Large intestine (tissue), 3 donors: ENCODE data around the gene PRPF40A. TPM values are rescaled to one million over a fixed set of nuclear protein-coding genes. Genes with fewer than 3 reads are reported as not detected.
"Not testable (repeated sequence)": the region's sequence is repeated elsewhere in the genome, so short reads cannot be mapped to it uniquely, and the experiment has no call there.

ENCODE experiments used
- DNase-seq, 2 donors: peaks; one replicate each; pipeline versions ENCODE4 v3.0.0 to v3.0.0-alpha.2; 2013
- H3K27ac ChIP-seq: one replicate; pipeline ENCODE4 v1.5.1; 2013; ENCODE audit warnings: low read length
- H3K27me3 ChIP-seq: 2 replicates; pipeline ENCODE4 v1.6.1; 2013; ENCODE audit warnings: low read length; ENCODE audit not compliant: control insufficient read depth, insufficient read depth
- H3K36me3 ChIP-seq: 2 replicates; pipeline ENCODE4 v1.6.1; 2013; ENCODE audit warnings: low read length; ENCODE audit not compliant: control insufficient read depth, insufficient read depth
- H3K4me1 ChIP-seq: one replicate; pipeline ENCODE4 v1.6.1; 2013; ENCODE audit warnings: low read length; ENCODE audit not compliant: control insufficient read depth, insufficient read depth
- H3K4me3 ChIP-seq: one replicate; pipeline ENCODE4 v1.5.1; 2013; ENCODE audit warnings: low read length
- H3K9me3 ChIP-seq: one replicate; pipeline ENCODE4 v1.6.1; 2013; ENCODE audit warnings: mild to moderate bottlenecking, low read depth, low read length, moderate library complexity; ENCODE audit not compliant: control insufficient read depth
- WGBS: methylation state at CpG from one replicate; pipeline ENCODE4 v1.1.5; 2013; ENCODE audit warnings: low lambda C conversion rate; ENCODE audit not compliant: insufficient coverage; 5-methylcytosine and 5-hydroxymethylcytosine counted together
- polyA plus RNA-seq: library from polyadenylated mRNA; unstranded; fragments of 120-200 nt; gene quantifications from one replicate; pipeline ENCODE4 v1.2.1, GENCODE V29; 2013

The PRPF40A gene
- polyA plus RNA-seq, 1 donor, result 83.5 TPM

- H3K9me3 ChIP-seq, result no peaks in the 10 kb centered on the region
- no peaks in the 10 kb centered on the region for H3K4me1 ChIP-seq
- WGBS, result 100% methylated on average over 2 of the region's 3 CpGs
- no peak for DNase-seq
- H3K27ac ChIP-seq, result no peak overlapping the region
- no peak overlapping the region for H3K4me3 ChIP-seq
- H3K36me3 ChIP-seq, result peaks cover 15% of the 10 kb centered on the region
- no peaks in the 10 kb centered on the region for H3K27me3 ChIP-seq
Measured at GRCh38 chr2:152743002-152743401, 25.7 kb upstream of the PRPF40A start.

- whole genome bisulfite sequencing, result no CpG with 5 or more reads among the region's 2 CpGs
- Histone ChIP-seq H3K9me3 (no peaks in the 10 kb centered on the region), H3K27me3 (no peaks in the 10 kb centered on the region), H3K4me3 (no peak overlapping the region), H3K4me1 (no peaks in the 10 kb centered on the region), H3K27ac (no peak overlapping the region), H3K36me3 (peaks cover 21% of the 10 kb centered on the region)
- DNase-seq, result peak in 1 of 2 donors; percentile 41
Measured at GRCh38 chr2:152740743-152741328, 23.6 kb upstream of the PRPF40A start.

- peaks cover 21% of the 10 kb centered on the region for H3K36me3 ChIP-seq
- no CpG with 5 or more reads among the region's 1 CpG for WGBS
- H3K27me3 ChIP-seq, H3K4me1 ChIP-seq, DNase-seq, H3K27ac ChIP-seq, H3K4me3 ChIP-seq, H3K9me3 ChIP-seq: not testable (repeated sequence)
Measured at GRCh38 chr2:152739705-152740104, 22.4 kb upstream of the PRPF40A start.

GRCh38 chr2:152738438-152738837, 21.2 kb upstream of the PRPF40A start:
- peak in 1 of 2 donors; percentile 18 for DNase-seq
- Histone ChIP-seq H3K9me3 (no peaks in the 10 kb centered on the region), H3K4me3 (no peak overlapping the region), H3K36me3 (peaks cover 21% of the 10 kb centered on the region), H3K27me3 (no peaks in the 10 kb centered on the region), H3K4me1 (no peaks in the 10 kb centered on the region), H3K27ac (no peak overlapping the region)
- no CpG with 5 or more reads among the region's 2 CpGs for WGBS

GRCh38 chr2:152737509-152737908, 20.2 kb upstream of the PRPF40A start:
- H3K4me1 ChIP-seq, H3K27ac ChIP-seq, H3K27me3 ChIP-seq, H3K9me3 ChIP-seq, DNase-seq, H3K4me3 ChIP-seq: not testable (repeated sequence)
- no CpG with 5 or more reads among the region's 1 CpG for WGBS
- H3K36me3 ChIP-seq, result peaks cover 21% of the 10 kb centered on the region

- peak in 1 of 2 donors; percentile 12 for DNase-seq
- H3K27ac ChIP-seq, result no peak overlapping the region
- 89% methylated on average over 1 of the region's 1 CpG for WGBS
Measured at GRCh38 chr2:152730591-152731333, 13.5 kb upstream of the PRPF40A start.

GRCh38 chr2:152729844-152730243, 12.6 kb upstream of the PRPF40A start:
- Histone ChIP-seq H3K9me3 (no peaks in the 10 kb centered on the region), H3K27ac (no peak overlapping the region), H3K27me3 (no peaks in the 10 kb centered on the region), H3K4me1 (no peaks in the 10 kb centered on the region), H3K36me3 (peaks cover 2% of the 10 kb centered on the region), H3K4me3 (no peak overlapping the region)
- WGBS, result 94% methylated on average over 2 of the region's 2 CpGs
- DNase-seq, result no peak

More at GRCh38 chr2:152730591-152731333, 13.5 kb upstream of the PRPF40A start:
- no peaks in the 10 kb centered on the region for H3K4me1 ChIP-seq
- peaks cover 2% of the 10 kb centered on the region for H3K36me3 ChIP-seq
- no peak overlapping the region for H3K4me3 ChIP-seq
- H3K9me3 ChIP-seq, result no peaks in the 10 kb centered on the region
- no peaks in the 10 kb centered on the region for H3K27me3 ChIP-seq

GRCh38 chr2:152723918-152724317, 6.7 kb upstream of the PRPF40A start:
- Histone ChIP-seq H3K4me3 (no peak overlapping the region), H3K27me3 (no peaks in the 10 kb centered on the region), H3K27ac (no peak overlapping the region), H3K36me3 (peaks cover 2% of the 10 kb centered on the region), H3K4me1 (no peaks in the 10 kb centered on the region), H3K9me3 (no peaks in the 10 kb centered on the region)
- 100% methylated on average over 1 of the region's 1 CpG for WGBS
- DNase-seq, result no peak

- H3K27me3 ChIP-seq, H3K4me1 ChIP-seq, DNase-seq, H3K36me3 ChIP-seq, H3K4me3 ChIP-seq, H3K9me3 ChIP-seq, H3K27ac ChIP-seq: not testable (repeated sequence)
- WGBS, result no CpG with 5 or more reads among the region's 8 CpGs
Measured at GRCh38 chr2:152722639-152723038, 5.4 kb upstream of the PRPF40A start.

GRCh38 chr2:152720794-152721193, 3.5 kb upstream of the PRPF40A start:
- H3K27me3 ChIP-seq, result no peaks in the 10 kb centered on the region
- no peak overlapping the region for H3K27ac ChIP-seq
- peaks cover 3% of the 10 kb centered on the region for H3K4me1 ChIP-seq
- no peaks in the 10 kb centered on the region for H3K36me3 ChIP-seq
- no CpG with 5 or more reads among the region's 2 CpGs for WGBS
- no peak overlapping the region for H3K4me3 ChIP-seq
- no peaks in the 10 kb centered on the region for H3K9me3 ChIP-seq
- DNase-seq, result no peak
